Measurements from ENCODE around the gene KCTD3. TPM values are rescaled to one million over a fixed set of nuclear protein-coding genes. Genes with fewer than 3 reads are reported as not detected.

Gene KCTD3
- total and polyA plus RNA-seq, 2 donors (not counting 3 experiments of a cell fraction or from before 2014, with no cell fraction given) = 19.1 to 28.3 TPM

DNA sequence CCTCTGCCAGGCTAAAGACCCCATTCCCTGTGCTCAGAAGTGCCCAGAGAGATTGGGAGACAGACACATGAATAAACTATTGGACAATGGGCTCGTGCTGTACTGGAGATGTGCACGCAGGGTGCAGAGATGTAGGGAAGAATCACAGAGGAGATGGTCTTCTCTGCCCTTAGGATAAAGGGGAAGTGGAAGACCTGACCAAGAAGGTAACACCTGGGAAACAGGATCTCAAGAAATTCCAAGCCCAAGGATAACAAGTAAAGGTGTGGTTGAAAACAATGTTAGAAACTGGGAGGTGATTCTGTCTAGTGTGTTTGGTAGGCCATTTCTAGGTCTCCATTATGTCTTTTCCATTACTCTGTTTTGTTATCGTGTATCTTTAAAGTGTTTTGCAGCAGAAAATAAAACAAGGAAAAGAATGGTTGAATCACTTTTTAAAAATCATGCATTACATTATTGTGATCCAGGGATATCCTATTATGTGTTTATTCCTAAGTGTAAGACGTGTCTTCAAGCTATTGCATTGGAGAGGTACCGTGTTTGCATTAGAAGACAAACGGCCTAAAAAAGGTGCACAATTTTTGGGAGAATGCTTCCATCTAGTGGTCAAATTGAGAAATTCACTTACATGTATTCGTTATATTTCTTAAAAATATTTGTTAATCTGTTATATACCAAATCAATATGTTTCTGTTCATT, 40.8 kb upstream of the KCTD3 start:
- Histone ChIP-seq H3K9ac (replicated peaks; ENCODE audit: extremely low read depth, insufficient read depth, low read length) (no peak overlapping the region), H3K36me3 (ENCODE audit: control insufficient read depth in 2 of 2, extremely low read depth in 1 of 2, insufficient read depth in 2 of 2, low read length in 2 of 2) (no peaks in the 10 kb centered on the region), H2AFZ (ENCODE audit: low read depth, low read length) (no peak overlapping the region), H3K9me1 (replicated peaks; ENCODE audit: control insufficient read depth, extremely low read depth, insufficient read depth, low read length) (no peaks in the 10 kb centered on the region), H3K27ac (ENCODE audit: insufficient read depth, low read depth, low read length) (no peak overlapping the region), H3K4me3 (replicated peaks in 1 of 3; ENCODE audit: insufficient read depth in 1 of 3, low read depth in 1 of 3, low read length in 3 of 3) (no peak overlapping the region), H3K79me2 (ENCODE audit: control insufficient read depth, insufficient read depth, low read length) (no peaks in the 10 kb centered on the region), H3K4me1 (ENCODE audit: control insufficient read depth, extremely low read depth, insufficient read depth, low read length) (no peaks in the 10 kb centered on the region), H3K27me3 (ENCODE audit: control insufficient read depth in 2 of 2, insufficient read depth in 2 of 2, low read length in 2 of 2) (peaks cover 0 to 2% of the 10 kb centered on the region in 2 experiments), H3K9me3 (replicated peaks; ENCODE audit: control insufficient read depth, insufficient read depth, low read length) (no peaks in the 10 kb centered on the region), H4K20me1 (replicated peaks; ENCODE audit: control insufficient read depth, extremely low read depth, insufficient read depth, low read length) (no peaks in the 10 kb centered on the region), H3K4me2 (ENCODE audit: insufficient read depth, low read length) (no peak overlapping the region)
- peak; percentile 73 for FAIRE-seq
- ChIA-PET CTCF (interaction anchor here (0.5 to 2.9 kb wide), 38 partner anchors 9 to 1403 kb away, joined by 3 to 59 read pairs (median 4); no protein-coding TSS in a partner anchor), POLR2A (no interaction called here)
- no peak for TF ChIP-seq FOS (IDR thresholded peaks at IDR 0.05; ENCODE audit: borderline replicate concordance, insufficient read depth, low read length)
- TF ChIP-seq, protein P1, sequence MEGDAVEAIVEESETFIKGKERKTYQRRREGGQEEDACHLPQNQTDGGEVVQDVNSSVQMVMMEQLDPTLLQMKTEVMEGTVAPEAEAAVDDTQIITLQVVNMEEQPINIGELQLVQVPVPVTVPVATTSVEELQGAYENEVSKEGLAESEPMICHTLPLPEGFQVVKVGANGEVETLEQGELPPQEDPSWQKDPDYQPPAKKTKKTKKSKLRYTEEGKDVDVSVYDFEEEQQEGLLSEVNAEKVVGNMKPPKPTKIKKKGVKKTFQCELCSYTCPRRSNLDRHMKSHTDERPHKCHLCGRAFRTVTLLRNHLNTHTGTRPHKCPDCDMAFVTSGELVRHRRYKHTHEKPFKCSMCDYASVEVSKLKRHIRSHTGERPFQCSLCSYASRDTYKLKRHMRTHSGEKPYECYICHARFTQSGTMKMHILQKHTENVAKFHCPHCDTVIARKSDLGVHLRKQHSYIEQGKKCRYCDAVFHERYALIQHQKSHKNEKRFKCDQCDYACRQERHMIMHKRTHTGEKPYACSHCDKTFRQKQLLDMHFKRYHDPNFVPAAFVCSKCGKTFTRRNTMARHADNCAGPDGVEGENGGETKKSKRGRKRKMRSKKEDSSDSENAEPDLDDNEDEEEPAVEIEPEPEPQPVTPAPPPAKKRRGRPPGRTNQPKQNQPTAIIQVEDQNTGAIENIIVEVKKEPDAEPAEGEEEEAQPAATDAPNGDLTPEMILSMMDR (IDR thresholded peaks at IDR 0.05; ENCODE audit: extremely low read depth in 1 of 2, insufficient read depth in 1 of 2, low read depth in 1 of 2, low read length in 2 of 2) = peak; percentile 32 to 36
- peak; percentile 61 for DNase-seq (ENCODE audit: low read depth, low spot score)
- BruUV-seq (replicated peaks) = no TSS peak
- intact Hi-C loops (cut with micrococcal nuclease) (loop anchor here (1.0 to 5.0 kb wide), 9 partner anchors 81 to 1299 kb away; no protein-coding TSS in a partner anchor), dilution Hi-C loops (cut with MboI; ENCODE audit: extremely low pct_ligation_motif_present, low sequenced_read_pairs) (no loop called here)

DNA sequence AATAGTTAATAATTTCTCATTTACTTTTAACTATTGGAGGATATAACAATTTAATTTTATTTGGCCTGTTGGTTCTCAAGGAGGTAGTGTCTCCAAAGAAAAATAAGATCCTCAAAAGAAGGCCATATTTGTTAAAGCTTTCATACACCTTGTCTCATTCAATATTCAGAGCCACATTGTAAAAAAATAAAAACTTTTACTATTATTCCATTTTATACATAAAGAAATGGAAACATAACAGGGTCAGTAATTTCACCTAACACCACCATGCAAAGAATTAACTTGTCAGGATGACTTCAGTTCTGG, 40.3 kb upstream of the KCTD3 start:
- no peaks in the 10 kb centered on the region for H4K20me1 ChIP-seq (replicated peaks; ENCODE audit: control insufficient read depth, extremely low read depth, insufficient read depth, low read length)
- no peak overlapping the region for H3K9ac ChIP-seq (replicated peaks; ENCODE audit: extremely low read depth, insufficient read depth, low read length)
- no peaks in the 10 kb centered on the region for H3K9me1 ChIP-seq (replicated peaks; ENCODE audit: control insufficient read depth, extremely low read depth, insufficient read depth, low read length)
- peaks cover 0 to 2% of the 10 kb centered on the region in 2 experiments for H3K27me3 ChIP-seq (ENCODE audit: control insufficient read depth in 2 of 2, insufficient read depth in 2 of 2, low read length in 2 of 2)
- no peaks in the 10 kb centered on the region for H3K4me1 ChIP-seq (ENCODE audit: control insufficient read depth, extremely low read depth, insufficient read depth, low read length)
- no peak overlapping the region for H3K4me3 ChIP-seq (replicated peaks in 1 of 3; ENCODE audit: insufficient read depth in 1 of 3, low read depth in 1 of 3, low read length in 3 of 3)
- no peaks in the 10 kb centered on the region for H3K9me3 ChIP-seq (replicated peaks; ENCODE audit: control insufficient read depth, insufficient read depth, low read length)
- FAIRE-seq (no peak), DNase-seq (ENCODE audit: low read depth, low spot score) (no peak)
- no peaks in the 10 kb centered on the region for H3K36me3 ChIP-seq (ENCODE audit: control insufficient read depth in 2 of 2, extremely low read depth in 1 of 2, insufficient read depth in 2 of 2, low read length in 2 of 2)
- dilution Hi-C loops (cut with MboI; ENCODE audit: extremely low pct_ligation_motif_present, low sequenced_read_pairs) = no loop called here
- H3K79me2 ChIP-seq (ENCODE audit: control insufficient read depth, insufficient read depth, low read length) = no peaks in the 10 kb centered on the region
- BruUV-seq (replicated peaks) = no TSS peak
- H3K4me2 ChIP-seq (ENCODE audit: insufficient read depth, low read length) = no peak overlapping the region
- CTCF ChIA-PET = interaction anchor here (0.6 to 2.9 kb wide), 37 partner anchors 9 to 1404 kb away, joined by 3 to 59 read pairs (median 5); no protein-coding TSS in a partner anchor
- H2AFZ ChIP-seq (ENCODE audit: low read depth, low read length) = no peak overlapping the region
- intact Hi-C loops (cut with micrococcal nuclease) = loop anchor here (1.0 to 5.0 kb wide), 9 partner anchors 80 to 1299 kb away; no protein-coding TSS in a partner anchor
- no peak for TF ChIP-seq GATA2 (IDR thresholded peaks at IDR 0.05; ENCODE audit: insufficient read depth, insufficient read length, low read depth, low read length)
- TF ChIP-seq POLR2AphosphoS5 (IDR thresholded peaks at IDR 0.05; ENCODE audit: insufficient read depth, low read depth, low read length) = no peak
- TF ChIP-seq, protein P2, sequence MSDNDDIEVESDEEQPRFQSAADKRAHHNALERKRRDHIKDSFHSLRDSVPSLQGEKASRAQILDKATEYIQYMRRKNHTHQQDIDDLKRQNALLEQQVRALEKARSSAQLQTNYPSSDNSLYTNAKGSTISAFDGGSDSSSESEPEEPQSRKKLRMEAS (IDR thresholded peaks at IDR 0.05; ENCODE audit: insufficient read depth, insufficient read length) = no peak
- TF ChIP-seq POLR2A (IDR thresholded peaks at IDR 0.05; ENCODE audit: low read depth, low read length) = no peak
- TF ChIP-seq MYC (IDR thresholded peaks at IDR 0.05; ENCODE audit: low read depth, low read length) = no peak
- no peak for TF ChIP-seq EZH2 (IDR thresholded peaks at IDR 0.05; ENCODE audit: borderline replicate concordance, low read depth, low read length, severe bottlenecking)
- TF ChIP-seq, protein P1 (IDR thresholded peaks at IDR 0.05; ENCODE audit: extremely low read depth in 1 of 2, insufficient read depth in 1 of 2, low read depth in 1 of 2, low read length in 2 of 2) = no peak
- no peak for TF ChIP-seq JUN (IDR thresholded peaks at IDR 0.05; ENCODE audit: borderline replicate concordance, insufficient read depth, insufficient read length, low read depth)
- no peak for TF ChIP-seq FOS (IDR thresholded peaks at IDR 0.05; ENCODE audit: borderline replicate concordance, insufficient read depth, low read length)
- POLR2A ChIA-PET = no interaction called here
- H3K27ac ChIP-seq (ENCODE audit: insufficient read depth, low read depth, low read length) = no peak overlapping the region
